Measurements from ENCODE around the gene UBAC2. TPM values are rescaled to one million over a fixed set of nuclear protein-coding genes. Genes with fewer than 3 reads are reported as not detected.

UBAC2 gene
- total RNA-seq, 1 experiment from 2014 or later: 80.3 TPM

- Histone ChIP-seq H3K27me3 (ENCODE audit: insufficient read depth, low read depth) (no peaks in the 10 kb centered on the region), H3K4me3 (no peak overlapping the region), H3F3A (ENCODE audit: insufficient read depth, low read depth) (peaks cover 44% of the 10 kb centered on the region), H3K9me3 (ENCODE audit: insufficient read depth, low read depth) (no peaks in the 10 kb centered on the region), H3K79me2 (ENCODE audit: low read depth) (peaks cover 36% of the 10 kb centered on the region), H4K20me1 (ENCODE audit: insufficient read depth) (peaks cover 30% of the 10 kb centered on the region; the same call in 1 of the 2 replicates), H3K36me3 (ENCODE audit: low read depth) (peaks cover 11% of the 10 kb centered on the region; the same call in 1 of the 2 replicates), H3K9me2 (ENCODE audit: insufficient read depth) (no peaks in the 10 kb centered on the region), H3K4me2 (no peak overlapping the region), H3K4me1 (replicated peaks; ENCODE audit: insufficient read depth) (no peaks in the 10 kb centered on the region), H2AFZ (no peak overlapping the region), H3K27ac (no peak overlapping the region)
- BruUV-seq (replicated peaks): no TSS peak
- POLR2A ChIA-PET (ENCODE audit: unreplicated experiment): no interaction called here
- CTCF ChIA-PET: interaction anchor here (0.6 kb wide), 1 partner anchor 222 kb away, joined by 5 read pairs; no protein-coding TSS in a partner anchor
- no peak for DNase-seq
- no peak for TF ChIP-seq EZH2 (IDR thresholded peaks at IDR 0.05; ENCODE audit: low read depth)
- TF ChIP-seq CTCF (conservative IDR thresholded peaks at IDR 0.05): no peak
- intact Hi-C loops (cut with micrococcal nuclease; ENCODE audit: unreplicated experiment): loop anchor here (5.0 to 10.0 kb wide), 3 partner anchors 183 to 426 kb away; no protein-coding TSS in a partner anchor
Observed at GRCh38 chr13:99267927-99268326, 67.3 kb downstream of the UBAC2 start.

GRCh38 chr13:99268822-99269221, 68.2 kb downstream of the UBAC2 start:
- intact Hi-C loops (cut with micrococcal nuclease; ENCODE audit: unreplicated experiment): loop anchor here (1.0 to 10.0 kb wide), 4 partner anchors 168 to 427 kb away; no protein-coding TSS in a partner anchor
- no peak for TF ChIP-seq EZH2 (IDR thresholded peaks at IDR 0.05; ENCODE audit: low read depth)
- no peak for TF ChIP-seq CTCF (conservative IDR thresholded peaks at IDR 0.05)
- no peak for DNase-seq
- Histone ChIP-seq H3F3A (ENCODE audit: insufficient read depth, low read depth) (peaks cover 38% of the 10 kb centered on the region), H3K36me3 (ENCODE audit: low read depth) (peaks cover 5% of the 10 kb centered on the region; the same call in 1 of the 2 replicates), H3K4me1 (replicated peaks; ENCODE audit: insufficient read depth) (no peaks in the 10 kb centered on the region), H3K79me2 (ENCODE audit: low read depth) (peaks cover 39% of the 10 kb centered on the region), H3K4me2 (no peak overlapping the region), H2AFZ (no peak overlapping the region), H3K4me3 (no peak overlapping the region), H3K27me3 (ENCODE audit: insufficient read depth, low read depth) (no peaks in the 10 kb centered on the region), H3K9me3 (ENCODE audit: insufficient read depth, low read depth) (no peaks in the 10 kb centered on the region), H4K20me1 (ENCODE audit: insufficient read depth) (peaks cover 30% of the 10 kb centered on the region; the same call in 1 of the 2 replicates), H3K9me2 (ENCODE audit: insufficient read depth) (no peaks in the 10 kb centered on the region), H3K27ac (no peak overlapping the region)
- POLR2A ChIA-PET (ENCODE audit: unreplicated experiment): no interaction called here
- no TSS peak for BruUV-seq (replicated peaks)
- CTCF ChIA-PET: no interaction called here

- TF ChIP-seq EZH2 (IDR thresholded peaks at IDR 0.05; ENCODE audit: low read depth) (no peak), CTCF (conservative IDR thresholded peaks at IDR 0.05) (peak; percentile 64)
- DNase-seq: no peak
- Histone ChIP-seq H3K9me2 (ENCODE audit: insufficient read depth) (no peaks in the 10 kb centered on the region), H3K4me1 (replicated peaks; ENCODE audit: insufficient read depth) (no peaks in the 10 kb centered on the region), H3K9me3 (ENCODE audit: insufficient read depth, low read depth) (no peaks in the 10 kb centered on the region), H3K4me2 (no peak overlapping the region), H2AFZ (no peak overlapping the region), H3K27me3 (ENCODE audit: insufficient read depth, low read depth) (no peaks in the 10 kb centered on the region), H3K4me3 (no peak overlapping the region), H3F3A (ENCODE audit: insufficient read depth, low read depth) (peaks cover 29% of the 10 kb centered on the region), H3K79me2 (ENCODE audit: low read depth) (peaks cover 43% of the 10 kb centered on the region), H3K27ac (no peak overlapping the region), H3K36me3 (ENCODE audit: low read depth) (peaks cover 5% of the 10 kb centered on the region; the same call in 1 of the 2 replicates), H4K20me1 (ENCODE audit: insufficient read depth) (peaks cover 36% of the 10 kb centered on the region)
- no TSS peak for BruUV-seq (replicated peaks)
- intact Hi-C loops (cut with micrococcal nuclease; ENCODE audit: unreplicated experiment): loop anchor here (1.0 to 10.0 kb wide), 4 partner anchors 168 to 427 kb away; no protein-coding TSS in a partner anchor
- ChIA-PET CTCF (interaction anchor here (0.6 to 1.0 kb wide), 2 partner anchors 93 to 458 kb away, joined by 3 to 10 read pairs; no protein-coding TSS in a partner anchor), POLR2A (ENCODE audit: unreplicated experiment) (interaction anchor here (0.6 kb wide), 1 partner anchor 364 kb away, joined by 4 read pairs; no protein-coding TSS in a partner anchor)
Observed at GRCh38 chr13:99269627-99270241, 69.1 kb downstream of the UBAC2 start.

Data from PC-9 (cell line).